Measurements from ENCODE around the gene ACBD3. TPM values are rescaled to one million over a fixed set of nuclear protein-coding genes. Genes with fewer than 3 reads are reported as not detected.
A peak's percentile ranks its signal among the peaks of the same experiment; 100 is the strongest.

Gene ACBD3
- total RNA-seq, 4 donors from 2014 or later, result 30.0 to 48.8 (median 34.3) TPM

GRCh38 chr1:226135709-226136108, 50.8 kb downstream of the ACBD3 start:
- H3K27me3 ChIP-seq, result no peaks in the 10 kb centered on the region
- WGBS, 2 donors (ENCODE audit: low coverage in 1 of 2), result 10 to 35% methylated on average over 2 to 6 of the region's 14 CpGs
- no peaks in the 10 kb centered on the region for H3K9me3 ChIP-seq
- H3K4me3 ChIP-seq, result no peak overlapping the region
- peak overlapping the region in 1 of 4 donors; percentile 33 for H3K27ac ChIP-seq
- TF ChIP-seq EP300 (IDR thresholded peaks at IDR 0.05), result no peak
- TF ChIP-seq POLR2A (IDR thresholded peaks at IDR 0.05), result no peak
- TF ChIP-seq, protein P1, sequence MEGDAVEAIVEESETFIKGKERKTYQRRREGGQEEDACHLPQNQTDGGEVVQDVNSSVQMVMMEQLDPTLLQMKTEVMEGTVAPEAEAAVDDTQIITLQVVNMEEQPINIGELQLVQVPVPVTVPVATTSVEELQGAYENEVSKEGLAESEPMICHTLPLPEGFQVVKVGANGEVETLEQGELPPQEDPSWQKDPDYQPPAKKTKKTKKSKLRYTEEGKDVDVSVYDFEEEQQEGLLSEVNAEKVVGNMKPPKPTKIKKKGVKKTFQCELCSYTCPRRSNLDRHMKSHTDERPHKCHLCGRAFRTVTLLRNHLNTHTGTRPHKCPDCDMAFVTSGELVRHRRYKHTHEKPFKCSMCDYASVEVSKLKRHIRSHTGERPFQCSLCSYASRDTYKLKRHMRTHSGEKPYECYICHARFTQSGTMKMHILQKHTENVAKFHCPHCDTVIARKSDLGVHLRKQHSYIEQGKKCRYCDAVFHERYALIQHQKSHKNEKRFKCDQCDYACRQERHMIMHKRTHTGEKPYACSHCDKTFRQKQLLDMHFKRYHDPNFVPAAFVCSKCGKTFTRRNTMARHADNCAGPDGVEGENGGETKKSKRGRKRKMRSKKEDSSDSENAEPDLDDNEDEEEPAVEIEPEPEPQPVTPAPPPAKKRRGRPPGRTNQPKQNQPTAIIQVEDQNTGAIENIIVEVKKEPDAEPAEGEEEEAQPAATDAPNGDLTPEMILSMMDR (IDR thresholded peaks at IDR 0.05), result no peak
- no peak for TF ChIP-seq POLR2AphosphoS5 (IDR thresholded peaks at IDR 0.05)
- peaks cover 0 to 32% (median 13%) of the 10 kb centered on the region in 3 donors for H3K4me1 ChIP-seq
- no peak for ATAC-seq
- H3K36me3 ChIP-seq, result no peaks in the 10 kb centered on the region

GRCh38 chr1:226135059-226135651, 51.4 kb downstream of the ACBD3 start:
- peak overlapping the region in 3 of 4 donors; percentile 33 to 52 (median 47) for H3K27ac ChIP-seq
- TF ChIP-seq, protein P1 (IDR thresholded peaks at IDR 0.05), result no peak
- peak; percentile 13 for TF ChIP-seq POLR2AphosphoS5 (IDR thresholded peaks at IDR 0.05)
- 0 to 8% methylated on average over 1 to 2 of the region's 21 CpGs for WGBS, 2 donors (ENCODE audit: low coverage in 1 of 2)
- peak overlapping the region in 1 of 2 donors; percentile 9 for H3K4me3 ChIP-seq
- peak; percentile 48 for ATAC-seq
- peaks cover 0 to 32% (median 13%) of the 10 kb centered on the region in 3 donors for H3K4me1 ChIP-seq
- no peaks in the 10 kb centered on the region for H3K9me3 ChIP-seq
- no peaks in the 10 kb centered on the region for H3K27me3 ChIP-seq
- no peaks in the 10 kb centered on the region for H3K36me3 ChIP-seq

DNA sequence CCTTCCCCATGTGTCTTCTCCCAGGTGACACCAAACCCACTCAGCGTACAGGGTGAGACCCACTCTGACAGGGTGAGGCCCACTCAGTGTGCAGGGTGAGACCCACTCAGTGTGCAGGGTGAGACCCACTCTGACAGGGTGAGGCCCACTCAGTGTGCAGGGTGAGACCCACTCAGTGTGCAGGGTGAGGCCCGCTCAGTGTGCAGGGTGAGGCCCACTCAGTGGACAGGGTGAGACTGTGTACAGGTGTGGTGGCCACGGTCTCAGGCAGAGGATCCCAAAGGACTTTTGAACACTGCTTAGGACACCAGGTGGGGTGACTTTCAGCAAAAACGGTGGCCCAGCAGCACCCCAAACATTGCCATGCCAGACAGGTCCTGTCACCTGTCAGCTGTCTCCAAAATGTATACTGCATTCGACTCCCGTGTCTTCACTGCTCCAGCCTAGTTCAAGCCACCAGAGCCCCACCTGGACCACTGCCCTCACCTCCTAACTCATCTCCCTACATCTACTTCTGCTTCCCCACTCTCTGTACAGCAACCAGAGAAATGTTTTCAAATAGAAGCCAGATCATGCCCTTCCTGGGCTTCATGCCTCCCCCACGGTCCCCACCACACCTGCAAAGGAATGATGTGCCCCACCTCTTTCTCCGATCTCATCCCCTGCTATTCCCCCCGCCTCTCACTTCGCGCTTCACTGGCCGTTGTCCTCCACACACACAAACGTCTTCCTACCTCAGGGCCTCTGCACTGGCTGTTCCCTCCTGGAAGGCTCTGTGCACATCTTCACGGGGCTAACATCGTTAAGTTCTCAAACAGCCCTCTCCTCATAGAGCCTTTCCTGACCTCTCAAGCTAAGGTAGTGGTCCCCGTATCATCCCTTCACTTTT, 52.1 kb downstream of the ACBD3 start:
- peak overlapping the region in 3 of 4 donors; percentile 33 to 52 (median 47) for H3K27ac ChIP-seq
- no peaks in the 10 kb centered on the region for H3K36me3 ChIP-seq
- no peaks in the 10 kb centered on the region for H3K27me3 ChIP-seq
- TF ChIP-seq EP300 (IDR thresholded peaks at IDR 0.05) (no peak), POLR2A (IDR thresholded peaks at IDR 0.05) (no peak), POLR2AphosphoS5 (IDR thresholded peaks at IDR 0.05) (no peak)
- TF ChIP-seq, protein P1 (IDR thresholded peaks at IDR 0.05), result no peak
- H3K4me3 ChIP-seq, result peak overlapping the region in 1 of 2 donors; percentile 9
- ATAC-seq, result no peak
- WGBS, 2 donors (ENCODE audit: low coverage in 1 of 2), result 26 to 52% methylated on average over 6 to 14 of the region's 16 CpGs
- peaks cover 0 to 32% (median 13%) of the 10 kb centered on the region in 3 donors for H3K4me1 ChIP-seq
- no peaks in the 10 kb centered on the region for H3K9me3 ChIP-seq

DNA sequence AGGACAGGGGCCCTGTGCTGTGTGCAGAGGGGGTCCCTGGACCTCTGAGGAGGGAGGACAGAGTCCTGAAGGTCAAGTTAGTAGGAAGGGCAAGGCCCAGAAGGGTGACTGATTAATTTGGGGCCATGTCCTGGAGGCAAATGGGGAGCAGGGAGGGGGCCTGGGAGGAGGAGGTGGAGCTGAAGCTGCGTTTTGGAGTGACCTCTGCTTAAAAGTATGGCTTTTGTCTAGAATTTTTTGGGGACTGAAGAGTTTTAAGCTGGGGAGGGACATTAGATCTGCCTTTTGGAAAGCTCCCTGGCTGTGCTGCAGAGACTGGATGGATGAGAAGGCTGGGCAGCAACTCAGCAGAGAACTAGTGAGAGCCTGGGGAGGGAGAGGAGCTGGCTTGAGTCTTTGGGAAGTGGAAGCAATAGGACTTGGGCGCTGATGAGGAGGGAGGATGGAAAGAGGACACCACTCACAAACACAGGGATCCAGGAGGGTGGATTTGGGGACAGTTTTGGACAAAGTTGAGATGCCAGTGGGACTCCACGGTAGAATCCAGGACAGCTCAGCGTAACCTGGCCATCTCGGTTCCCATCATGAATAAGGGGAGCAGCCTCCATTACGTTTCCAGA, 52.9 kb downstream of the ACBD3 start:
- no peak for ATAC-seq
- Histone ChIP-seq H3K4me3 (no peak overlapping the region), H3K36me3 (no peaks in the 10 kb centered on the region), H3K27ac (no peak overlapping the region), H3K27me3 (no peaks in the 10 kb centered on the region), H3K9me3 (no peaks in the 10 kb centered on the region), H3K4me1 (peaks cover 0 to 32% (median 13%) of the 10 kb centered on the region in 3 donors)
- 56 to 93% methylated on average over 3 to 5 of the region's 6 CpGs for WGBS, 2 donors (ENCODE audit: low coverage in 1 of 2)
- TF ChIP-seq EP300 (IDR thresholded peaks at IDR 0.05) (no peak), POLR2AphosphoS5 (IDR thresholded peaks at IDR 0.05) (no peak), POLR2A (IDR thresholded peaks at IDR 0.05) (no peak)
- TF ChIP-seq, protein P1 (IDR thresholded peaks at IDR 0.05), result no peak

Data from gastroesophageal sphincter (tissue), 4 donors.